AG04450 (cell line): ENCODE data around the gene DNTT. TPM values are rescaled to one million over a fixed set of nuclear protein-coding genes. Genes with fewer than 3 reads are reported as not detected.

ENCODE experiments used
- CTCF ChIA-PET: fragments of 300-600, 350-600 bp; formaldehyde crosslinking; extraction: SDS; loops from one replicate; lab custom pipeline; 2022; ENCODE audit warnings: antibody characterized with exemption, inconsistent platforms; lab: Charles Lee
- POLR2A ChIA-PET: fragments of 350-600 bp; formaldehyde crosslinking; extraction: SDS; loops from one replicate; lab custom pipeline; 2021; ENCODE audit warnings: antibody characterized with exemption, inconsistent platforms; lab: Yijun Ruan, JAX
- DNase-seq: peaks from one replicate; pipeline ENCODE4 v3.0.0-alpha.2; 2011; ENCODE audit warnings: low read depth, low spot score
- H3K27ac ChIP-seq: one replicate; pipeline ENCODE4 v1.5.1; 2012; ENCODE audit warnings: low read depth, low read length, control low read depth
- H3K27me3 ChIP-seq: one replicate; pipeline ENCODE4 v1.6.0; 2012; ENCODE audit warnings: low read length; ENCODE audit not compliant: control insufficient read depth, insufficient read depth
- H3K4me3 ChIP-seq: 2 replicates; pipeline ENCODE4 v1.5.1; 2011; ENCODE audit warnings: mild to moderate bottlenecking, low read depth, low read length, control low read depth
- H3K9me3 ChIP-seq: 2 replicates; pipeline ENCODE4 v1.5.1; 2012; ENCODE audit warnings: low read length; ENCODE audit not compliant: control insufficient read depth, insufficient read depth
- polyA plus RNA-seq: library from polyadenylated mRNA; depleted of rRNA; stranded (reverse); fragments of >200 nt; gene quantifications from 2 replicates; pipeline ENCODE4 v1.2.3, GENCODE V29; 2011
- TF ChIP-seq, protein P1 (sequence below): IDR thresholded peaks from 2 replicates; pipeline ENCODE4 v1.5.1; 2011; ENCODE audit warnings: low read depth, low read length, control low read depth, inconsistent platforms

Gene DNTT
- polyA plus RNA-seq, 1 experiment, result not detected

DNA sequence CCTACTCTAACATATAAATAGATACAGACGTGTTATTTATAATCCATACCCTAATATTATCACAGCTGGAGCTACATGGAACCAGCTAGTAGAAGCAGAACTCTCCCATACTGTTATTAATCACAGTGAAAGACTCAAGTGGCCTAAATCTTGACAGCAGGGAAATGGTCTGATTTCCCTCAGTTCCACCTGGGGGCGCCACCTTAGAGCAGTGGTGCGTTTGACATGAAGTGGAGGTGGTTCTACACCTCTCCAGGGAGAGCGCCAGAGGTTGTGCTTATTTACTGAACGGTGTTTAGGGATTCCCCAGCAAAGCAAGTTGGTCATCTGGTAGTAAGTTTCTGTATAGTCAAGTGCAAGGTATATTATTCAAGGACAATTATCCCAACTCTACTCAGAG, 17.6 kb downstream of the DNTT start:
- POLR2A ChIA-PET, result no interaction called here
- TF ChIP-seq, protein P1, sequence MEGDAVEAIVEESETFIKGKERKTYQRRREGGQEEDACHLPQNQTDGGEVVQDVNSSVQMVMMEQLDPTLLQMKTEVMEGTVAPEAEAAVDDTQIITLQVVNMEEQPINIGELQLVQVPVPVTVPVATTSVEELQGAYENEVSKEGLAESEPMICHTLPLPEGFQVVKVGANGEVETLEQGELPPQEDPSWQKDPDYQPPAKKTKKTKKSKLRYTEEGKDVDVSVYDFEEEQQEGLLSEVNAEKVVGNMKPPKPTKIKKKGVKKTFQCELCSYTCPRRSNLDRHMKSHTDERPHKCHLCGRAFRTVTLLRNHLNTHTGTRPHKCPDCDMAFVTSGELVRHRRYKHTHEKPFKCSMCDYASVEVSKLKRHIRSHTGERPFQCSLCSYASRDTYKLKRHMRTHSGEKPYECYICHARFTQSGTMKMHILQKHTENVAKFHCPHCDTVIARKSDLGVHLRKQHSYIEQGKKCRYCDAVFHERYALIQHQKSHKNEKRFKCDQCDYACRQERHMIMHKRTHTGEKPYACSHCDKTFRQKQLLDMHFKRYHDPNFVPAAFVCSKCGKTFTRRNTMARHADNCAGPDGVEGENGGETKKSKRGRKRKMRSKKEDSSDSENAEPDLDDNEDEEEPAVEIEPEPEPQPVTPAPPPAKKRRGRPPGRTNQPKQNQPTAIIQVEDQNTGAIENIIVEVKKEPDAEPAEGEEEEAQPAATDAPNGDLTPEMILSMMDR, result no peak
- no peaks in the 10 kb centered on the region for H3K9me3 ChIP-seq
- H3K27ac ChIP-seq, result no peak overlapping the region
- DNase-seq, result no peak
- H3K4me3 ChIP-seq, result no peak overlapping the region
- H3K27me3 ChIP-seq, result no peaks in the 10 kb centered on the region
- CTCF ChIA-PET, result interaction anchor here (0.8 to 3.4 kb wide), 2 partner anchors 12 to 14 kb away, joined by 3 to 15 read pairs; no protein-coding TSS in a partner anchor

DNA sequence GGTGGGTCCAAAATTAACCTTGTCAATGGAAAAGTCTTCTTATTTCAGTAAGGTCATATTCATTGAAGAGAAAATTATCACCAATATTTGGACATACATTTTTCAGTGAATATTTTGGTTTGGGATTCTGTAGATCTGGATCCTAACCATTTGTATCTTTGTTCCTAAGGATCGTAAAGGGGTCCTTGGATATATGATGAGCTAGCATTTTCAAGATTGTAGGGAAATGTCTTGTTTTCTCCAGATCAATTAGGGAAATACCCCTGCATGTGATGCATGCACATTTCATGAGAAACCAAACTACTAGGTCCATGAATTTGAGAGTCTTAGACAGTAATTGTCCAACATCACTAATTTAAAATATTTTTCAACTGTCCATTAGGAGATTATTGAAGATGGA, 18.0 kb downstream of the DNTT start:
- Histone ChIP-seq H3K27me3 (no peaks in the 10 kb centered on the region), H3K27ac (no peak overlapping the region), H3K4me3 (no peak overlapping the region), H3K9me3 (no peaks in the 10 kb centered on the region)
- CTCF ChIA-PET, result interaction anchor here (0.8 to 3.4 kb wide), 2 partner anchors 12 to 14 kb away, joined by 3 to 15 read pairs; no protein-coding TSS in a partner anchor
- no peak for DNase-seq
- TF ChIP-seq, protein P1, result no peak
- POLR2A ChIA-PET, result no interaction called here

DNA sequence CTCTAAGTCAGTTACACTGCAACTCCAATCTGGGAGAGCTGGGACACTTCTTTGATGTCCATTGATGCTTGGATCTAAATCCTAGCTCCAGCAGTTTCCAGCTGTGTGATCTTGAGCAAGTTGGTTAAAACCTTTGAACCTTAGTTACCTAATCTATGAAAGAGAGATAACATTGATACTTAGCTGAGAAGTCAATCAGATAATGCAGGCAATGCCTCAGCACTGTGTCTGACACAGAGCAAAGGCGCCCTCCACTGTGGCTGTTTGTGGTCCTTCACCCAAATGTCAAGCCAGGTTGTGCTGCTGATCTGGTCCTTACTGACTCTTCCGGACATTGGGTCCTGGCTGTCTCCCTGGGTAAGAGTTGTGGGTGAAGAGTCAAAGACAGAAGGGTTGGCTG, 20.2 kb downstream of the DNTT start:
- Histone ChIP-seq H3K9me3 (no peaks in the 10 kb centered on the region), H3K4me3 (no peak overlapping the region), H3K27me3 (no peaks in the 10 kb centered on the region), H3K27ac (no peak overlapping the region)
- TF ChIP-seq, protein P1, result no peak
- POLR2A ChIA-PET, result no interaction called here
- DNase-seq, result no peak
- CTCF ChIA-PET, result interaction anchor here (1.5 to 3.4 kb wide), 2 partner anchors 10 kb away, joined by 4 to 15 read pairs; no protein-coding TSS in a partner anchor

DNA sequence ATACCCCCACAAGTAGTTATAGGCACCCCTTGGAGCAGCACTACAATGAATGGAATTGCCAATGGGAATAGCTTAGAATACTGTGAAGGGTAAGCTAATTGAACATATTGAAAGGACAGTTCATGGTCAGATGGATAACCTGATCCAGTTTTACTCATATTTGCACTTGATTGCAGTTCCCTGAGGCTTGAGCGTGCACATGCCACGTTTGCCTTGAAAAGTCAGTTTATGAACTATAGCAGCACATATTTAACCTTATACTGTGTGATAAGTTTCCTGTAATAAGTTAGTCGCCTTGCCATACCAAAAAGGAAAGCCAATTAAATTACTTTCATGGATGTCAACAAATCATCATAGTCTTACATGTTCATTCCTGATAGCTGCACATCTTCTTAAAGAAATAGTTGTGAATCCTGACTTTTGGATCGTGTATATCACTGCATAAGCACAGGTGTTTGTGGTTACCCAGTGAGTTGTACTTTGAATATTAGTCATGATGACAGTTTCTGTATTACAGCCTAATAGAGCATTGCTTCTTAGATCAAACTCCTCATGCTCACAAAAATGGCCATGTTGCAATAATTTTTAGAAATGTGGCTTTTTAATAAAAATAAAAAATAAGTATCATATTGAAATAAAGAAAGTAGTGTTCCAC, 21.6 kb downstream of the DNTT start:
- no peak overlapping the region for H3K27ac ChIP-seq
- H3K27me3 ChIP-seq, result no peaks in the 10 kb centered on the region
- TF ChIP-seq, protein P1, result no peak
- no peak for DNase-seq
- ChIA-PET POLR2A (no interaction called here), CTCF (interaction anchor here (1.5 kb wide), 1 partner anchor 9 kb away, joined by 4 read pairs; no protein-coding TSS in a partner anchor)
- H3K9me3 ChIP-seq, result no peaks in the 10 kb centered on the region
- H3K4me3 ChIP-seq, result no peak overlapping the region

DNA sequence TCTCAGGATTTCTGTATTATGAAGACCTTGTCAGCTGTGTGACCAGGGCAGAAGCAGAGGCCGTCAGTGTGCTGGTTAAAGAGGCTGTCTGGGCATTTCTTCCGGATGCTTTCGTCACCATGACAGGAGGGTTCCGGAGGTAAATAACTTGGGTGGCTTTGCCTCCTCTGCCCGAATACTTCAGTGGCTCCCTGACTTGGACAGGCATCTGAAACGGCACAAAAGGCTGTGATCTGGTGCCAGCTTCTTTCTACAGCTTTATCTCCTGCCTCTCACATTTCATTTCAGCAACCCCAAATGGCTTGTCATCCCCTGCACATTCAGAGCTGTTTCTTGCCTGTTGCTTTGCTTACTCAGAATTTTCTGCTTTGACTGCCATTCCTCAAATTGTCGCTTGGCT, 23.2 kb downstream of the DNTT start:
- no peaks in the 10 kb centered on the region for H3K9me3 ChIP-seq
- CTCF ChIA-PET, result no interaction called here
- POLR2A ChIA-PET, result no interaction called here
- TF ChIP-seq, protein P1, result no peak
- no peak for DNase-seq
- no peaks in the 10 kb centered on the region for H3K27me3 ChIP-seq
- no peak overlapping the region for H3K27ac ChIP-seq
- H3K4me3 ChIP-seq, result no peak overlapping the region
